A549 (cell line): ENCODE data around the gene ARHGAP28. TPM values are rescaled to one million over a fixed set of nuclear protein-coding genes. Genes with fewer than 3 reads are reported as not detected.

Experiments
- ATAC-seq, 2 experiments: fragments of 200-7000 bp in 1 of 2; fragments of >200 bp in 1 of 2; cut with Nextera tagmentation in 1 of 2; cut with Tn5 transposase in 1 of 2; 3 replicates each; pipeline versions ENCODE4 v1.8.0 to v1.9.1; 2018 to 2020; ENCODE audit warnings: mild to moderate bottlenecking in 1 of 2, moderate library complexity in 1 of 2
- CTCF ChIA-PET: fragments of 300-600 bp; sonication (Branson Sonifier 250); formaldehyde crosslinking; extraction: SDS; loops from one replicate; lab custom pipeline; 2021; ENCODE audit warnings: antibody characterized with exemption, inconsistent platforms; lab: Yijun Ruan, JAX
- POLR2A ChIA-PET: fragments of 350-600 bp; formaldehyde crosslinking; extraction: SDS; loops from one replicate; lab custom pipeline; 2021; ENCODE audit warnings: antibody characterized with exemption, inconsistent platforms; lab: Yijun Ruan, JAX
- DNase-seq, 2 experiments: peaks; one replicate each; pipeline versions ENCODE4 v3.0.0 to v3.0.0-alpha.2; 2011 to 2016; ENCODE audit warnings: low read depth in 1 of 2, low spot score in 1 of 2
- FAIRE-seq: peaks from 2 replicates; lab custom pipeline; 2011; peaks lifted over from hg19 to GRCh38; lab: Jason Lieb, UNC
- H3K27ac ChIP-seq, 2 experiments: fragments of >200 bp; sonication (Bioruptor Twin); formaldehyde crosslinking; 3 replicates each; pipeline ENCODE4 v1.5.1; 2016 to 2017
- H3K4me1 ChIP-seq: fragments of >200 bp; sonication (Bioruptor Twin); formaldehyde crosslinking; 3 replicates; pipeline ENCODE4 v1.6.1; 2016
- H3K4me2 ChIP-seq: fragments of >200 bp; sonication (Bioruptor Twin); formaldehyde crosslinking; 3 replicates; pipeline ENCODE4 v1.6.1; 2016
- H3K4me3 ChIP-seq: fragments of >200 bp; sonication (Bioruptor Twin); formaldehyde crosslinking; 3 replicates; pipeline ENCODE4 v1.5.1; 2016
- H3K9me3 ChIP-seq: fragments of >200 bp; sonication (Bioruptor Twin); formaldehyde crosslinking; 3 replicates; pipeline ENCODE4 v1.6.1; 2016
- ATOH8 ChIP-seq: fragments of 250-450 bp; sonication (Bioruptor Pico); IDR thresholded peaks from 2 replicates; pipeline ENCODE4 v1.5.0; 2020; ENCODE audit warnings: low read depth, mild to moderate bottlenecking, moderate library complexity
- BHLHE40 ChIP-seq: IDR thresholded peaks from 2 replicates; pipeline ENCODE4 v1.6.1; 2012; ENCODE audit warnings: low read depth, low read length, inconsistent platforms
- CEBPB ChIP-seq, 2 experiments: fragments of >200 bp in 1 of 2; sonication (Bioruptor Twin) in 1 of 2; formaldehyde crosslinking in 1 of 2; IDR thresholded peaks; 2 replicates each; pipeline ENCODE4 v1.6.1; 2012 to 2016
- CHD4 ChIP-seq: fragments of 200-600 bp; sonication (generic); IDR thresholded peaks from 2 replicates; pipeline ENCODE4 v1.6.1; 2016; ENCODE audit warnings: antibody characterized with exemption, mild to moderate bottlenecking, borderline replicate concordance
- CTCF ChIP-seq: fragments of >200 bp; sonication (Bioruptor Twin); formaldehyde crosslinking; IDR thresholded peaks from 3 replicates; pipeline ENCODE4 v1.5.1; 2016
- EHMT2 ChIP-seq: fragments of 200-600 bp; sonication (generic); IDR thresholded peaks from 2 replicates; pipeline ENCODE4 v1.6.1; 2016; ENCODE audit warnings: antibody characterized with exemption, low read depth, mild to moderate bottlenecking, moderate library complexity
- EP300 ChIP-seq, 2 experiments: fragments of >200 bp; sonication (Bioruptor Twin); formaldehyde crosslinking; IDR thresholded peaks; 2 replicates in 1 of 2; 3 replicates in 1 of 2; pipeline ENCODE4 v1.6.1; 2016 to 2017
- ESRRA ChIP-seq: fragments of 150-350 bp; IDR thresholded peaks from 2 replicates; pipeline ENCODE4 v1.6.1; 2014; ENCODE audit warnings: mild to moderate bottlenecking, low read length, borderline replicate concordance
- FOSB ChIP-seq: fragments of 250-450 bp; sonication (Bioruptor Pico); IDR thresholded peaks from 2 replicates; pipeline ENCODE4 v1.5.0; 2020; ENCODE audit warnings: mild to moderate bottlenecking, moderate library complexity
- FOSL2 ChIP-seq, 2 experiments: fragments of 450-650 bp in 1 of 2; fragments of >200 bp in 1 of 2; sonication (Bioruptor Twin) in 1 of 2; formaldehyde crosslinking; IDR thresholded peaks; 2 replicates each; pipeline versions ENCODE4 v1.5.0 to v1.6.1; 2016 to 2020; ENCODE audit warnings: mild to moderate bottlenecking in 1 of 2, moderate library complexity in 1 of 2
- JUNB ChIP-seq: fragments of >200 bp; sonication (Bioruptor Twin); formaldehyde crosslinking; IDR thresholded peaks from 2 replicates; pipeline ENCODE4 v1.6.1; 2016
- KDM1A ChIP-seq: fragments of 200-600 bp; sonication (generic); IDR thresholded peaks from 2 replicates; pipeline ENCODE4 v1.6.1; 2016; ENCODE audit warnings: low read depth, mild to moderate bottlenecking
- KDM5A ChIP-seq: fragments of 200-600 bp; sonication (generic); IDR thresholded peaks from 2 replicates; pipeline ENCODE4 v1.6.1; 2016; ENCODE audit warnings: antibody characterized with exemption, mild to moderate bottlenecking
- MAFK ChIP-seq: fragments of 450-650 bp; IDR thresholded peaks from 2 replicates; pipeline ENCODE4 v1.6.1; 2014; ENCODE audit not compliant: partially characterized antibody
- MYC ChIP-seq: IDR thresholded peaks from 2 replicates; pipeline ENCODE4 v1.6.1; 2012; ENCODE audit warnings: mild to moderate bottlenecking, inconsistent platforms, low read length, improper control_type of control experiment, borderline replicate concordance
- NFE2L2 ChIP-seq: fragments of 150-350 bp; conservative IDR thresholded peaks from 2 replicates; pipeline ENCODE4 v1.6.1; 2014; ENCODE audit warnings: low read length
- NPAS2 ChIP-seq: fragments of 250-450 bp; sonication (Bioruptor Pico); IDR thresholded peaks from 2 replicates; pipeline ENCODE4 v1.8.0; 2022; ENCODE audit warnings: mild to moderate bottlenecking, moderate library complexity, borderline replicate concordance
- NR3C1 ChIP-seq: fragments of >200 bp; sonication (Bioruptor Twin); formaldehyde crosslinking; IDR thresholded peaks from 3 replicates; pipeline ENCODE4 v1.6.1; 2017
- PHF8 ChIP-seq: fragments of 200-600 bp; sonication (generic); IDR thresholded peaks from 2 replicates; pipeline ENCODE4 v1.6.1; 2016; ENCODE audit warnings: low read depth, mild to moderate bottlenecking, antibody characterized with exemption, moderate library complexity, borderline replicate concordance
- POLR2A ChIP-seq: IDR thresholded peaks from 2 replicates; pipeline ENCODE4 v1.6.1; 2012; ENCODE audit warnings: mild to moderate bottlenecking, low read length
- RARB ChIP-seq: fragments of 250-450 bp; sonication (Bioruptor Pico); IDR thresholded peaks from 2 replicates; pipeline ENCODE4 v1.8.0; 2021; ENCODE audit warnings: mild to moderate bottlenecking, moderate library complexity
- RFX5 ChIP-seq: fragments of 450-650 bp; IDR thresholded peaks from 2 replicates; pipeline ENCODE4 v1.7.1; 2014; ENCODE audit warnings: antibody characterized with exemption, mild to moderate bottlenecking, moderate library complexity
- RNF2 ChIP-seq: fragments of 200-600 bp; sonication (generic); IDR thresholded peaks from 2 replicates; pipeline ENCODE4 v1.6.1; 2016; ENCODE audit warnings: low read depth, mild to moderate bottlenecking, antibody characterized with exemption, moderate library complexity, borderline replicate concordance
- SMC3 ChIP-seq: fragments of >200 bp; sonication (Bioruptor Twin); formaldehyde crosslinking; IDR thresholded peaks from 3 replicates; pipeline ENCODE4 v1.6.1; 2018; ENCODE audit warnings: inconsistent platforms
- TFCP2L1 ChIP-seq: fragments of 250-450 bp; sonication (Bioruptor Pico); IDR thresholded peaks from 2 replicates; pipeline ENCODE4 v1.5.0; 2021; ENCODE audit warnings: mild to moderate bottlenecking
- TP53 ChIP-seq: fragments of 250-450 bp; sonication (Bioruptor Pico); IDR thresholded peaks from 2 replicates; pipeline ENCODE4 v1.5.0; 2021; ENCODE audit warnings: mild to moderate bottlenecking, moderate library complexity
- ZNF302 ChIP-seq: fragments of 250-450 bp; sonication (Bioruptor Pico); IDR thresholded peaks from 2 replicates; pipeline ENCODE4 v1.9.0; 2021; ENCODE audit warnings: inconsistent platforms, mild to moderate bottlenecking, moderate library complexity
- ZSCAN20 ChIP-seq: fragments of 250-450 bp; sonication (Bioruptor Pico); IDR thresholded peaks from 2 replicates; pipeline ENCODE4 v1.8.0; 2022; ENCODE audit warnings: mild to moderate bottlenecking, moderate library complexity
- WGBS: methylation state at CpG from one replicate; pipeline ENCODE4 v1.1.6; 2017; ENCODE audit errors: missing lambda C conversion rate; 5-methylcytosine and 5-hydroxymethylcytosine counted together
- polyA plus RNA-seq, 4 experiments: library from polyadenylated mRNA; depleted of rRNA in 3 of 4; stranded (reverse); fragments of >200 nt; fragmentation: RNase III in 1 of 4; extraction: RNeasy Plus Mini Kit Qiagen cat#74134 plus additional on column Dnase treatment in 1 of 4; gene quantifications; 2 replicates in 3 of 4; 3 replicates in 1 of 4; pipeline ENCODE4 v1.2.3, GENCODE V29; 2011 to 2017
- TF ChIP-seq, protein P1 (sequence below): fragments of 150-350 bp; IDR thresholded peaks from 2 replicates; pipeline ENCODE4 v1.6.1; 2014; ENCODE audit warnings: low read depth, mild to moderate bottlenecking, low read length
- TF ChIP-seq, protein P2 (sequence below): fragments of >200 bp; sonication (Bioruptor Twin); formaldehyde crosslinking; IDR thresholded peaks from 2 replicates; pipeline ENCODE4 v1.6.1; 2016
- TF ChIP-seq, protein P3 (sequence below): IDR thresholded peaks from 2 replicates; pipeline ENCODE4 v1.6.1; 2012; ENCODE audit warnings: low read depth, borderline replicate concordance

The ARHGAP28 gene
- polyA plus RNA-seq, 2 of the 4 experiments (the other 2 are of a cell fraction): 0.13 to 0.17 TPM

GRCh38 chr18:6956999-6957398 lies 227.5 kb downstream of the ARHGAP28 start:
- no peak overlapping the region for H3K27ac ChIP-seq
- FAIRE-seq: no peak
- ChIA-PET POLR2A (no interaction called here), CTCF (interaction anchor here (1.7 kb wide), 1 partner anchor 65 kb away, joined by 3 read pairs; no protein-coding TSS in a partner anchor)
- TF ChIP-seq RFX5 (no peak), SMC3 (no peak), KDM1A (no peak), FOSB (no peak), RARB (no peak), FOSL2 (IDR thresholded peaks at IDR 0.05) (no peak), FOSL2 (CRISPR knock-in tag; IDR thresholded peaks at IDR 0.05) (no peak), BHLHE40 (no peak), CTCF (no peak), MAFK (no peak), PHF8 (no peak)
- TF ChIP-seq, protein P1, sequence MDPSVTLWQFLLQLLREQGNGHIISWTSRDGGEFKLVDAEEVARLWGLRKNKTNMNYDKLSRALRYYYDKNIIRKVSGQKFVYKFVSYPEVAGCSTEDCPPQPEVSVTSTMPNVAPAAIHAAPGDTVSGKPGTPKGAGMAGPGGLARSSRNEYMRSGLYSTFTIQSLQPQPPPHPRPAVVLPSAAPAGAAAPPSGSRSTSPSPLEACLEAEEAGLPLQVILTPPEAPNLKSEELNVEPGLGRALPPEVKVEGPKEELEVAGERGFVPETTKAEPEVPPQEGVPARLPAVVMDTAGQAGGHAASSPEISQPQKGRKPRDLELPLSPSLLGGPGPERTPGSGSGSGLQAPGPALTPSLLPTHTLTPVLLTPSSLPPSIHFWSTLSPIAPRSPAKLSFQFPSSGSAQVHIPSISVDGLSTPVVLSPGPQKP: no peak
- no peak overlapping the region for H3K4me3 ChIP-seq
- no peaks in the 10 kb centered on the region for H3K4me1 ChIP-seq
- no peak for DNase-seq
- ATAC-seq: no peak
- WGBS: 32% methylated on average over 8 of the region's 12 CpGs
- H3K9me3 ChIP-seq: no peaks in the 10 kb centered on the region
- H3K4me2 ChIP-seq: no peak overlapping the region

DNA sequence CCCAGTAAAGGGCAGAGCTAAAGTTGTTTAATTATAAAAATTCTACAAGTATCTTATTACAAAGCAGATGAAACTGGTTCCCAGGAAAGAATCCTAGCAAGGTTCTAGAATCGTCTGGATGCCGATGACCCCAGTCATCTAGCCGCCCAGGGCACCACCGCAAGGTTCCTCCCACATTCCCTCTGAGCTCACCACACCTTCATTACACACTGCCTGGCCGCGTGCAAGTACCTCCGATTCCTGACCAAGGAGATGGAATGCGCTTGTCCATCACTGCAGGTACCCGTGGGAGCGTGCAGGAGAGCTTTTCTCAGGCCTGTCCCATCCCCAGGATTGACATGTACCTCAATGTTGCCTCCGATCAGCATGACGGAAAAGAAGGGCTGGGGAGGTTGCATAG lies 229.6 kb downstream of the ARHGAP28 start:
- Histone ChIP-seq H3K9me3 (no peaks in the 10 kb centered on the region), H3K27ac (no peak overlapping the region), H3K4me3 (no peak overlapping the region), H3K4me2 (no peak overlapping the region), H3K4me1 (no peaks in the 10 kb centered on the region)
- 35% methylated on average over 12 of the region's 12 CpGs for WGBS
- DNase-seq (no peak), ATAC-seq (no peak), FAIRE-seq (no peak)
- CTCF ChIA-PET: no interaction called here
- TF ChIP-seq NFE2L2 (no peak), ESRRA (no peak), TP53 (CRISPR knock-in tag) (no peak), CEBPB (IDR thresholded peaks at IDR 0.05) (no peak), FOSL2 (IDR thresholded peaks at IDR 0.05) (no peak), FOSL2 (CRISPR knock-in tag; IDR thresholded peaks at IDR 0.05) (no peak), ATOH8 (CRISPR knock-in tag) (no peak)
- POLR2A ChIA-PET: no interaction called here

DNA sequence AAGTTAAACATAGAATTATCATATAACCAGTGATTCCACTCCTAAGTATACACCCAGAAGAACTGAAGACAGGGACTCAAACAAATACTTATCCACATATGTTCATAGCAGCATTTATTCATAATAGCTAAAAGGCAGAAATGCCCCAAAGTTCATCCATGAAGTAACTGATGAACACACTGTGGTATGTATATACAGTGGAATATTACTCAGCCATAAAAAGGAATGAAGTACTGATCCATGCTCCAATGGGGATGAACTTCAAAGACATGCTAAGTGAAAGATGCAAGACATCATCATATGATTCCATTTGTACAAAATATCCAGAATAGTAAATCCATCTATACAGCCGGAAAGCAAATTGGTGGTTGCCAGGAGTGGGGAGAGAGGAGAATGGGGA lies 230.6 kb downstream of the ARHGAP28 start:
- Histone ChIP-seq H3K4me2 (no peak overlapping the region), H3K4me1 (no peaks in the 10 kb centered on the region), H3K9me3 (no peaks in the 10 kb centered on the region), H3K4me3 (no peak overlapping the region), H3K27ac (no peak overlapping the region)
- ChIA-PET CTCF (no interaction called here), POLR2A (no interaction called here)
- ATAC-seq: no peak
- no peak for FAIRE-seq
- WGBS: 84% methylated on average over 1 of the region's 1 CpG
- TF ChIP-seq TFCP2L1 (CRISPR knock-in tag) (no peak), EHMT2 (no peak), MAFK (no peak), PHF8 (no peak), POLR2A (no peak), FOSL2 (IDR thresholded peaks at IDR 0.05) (no peak), FOSL2 (CRISPR knock-in tag; IDR thresholded peaks at IDR 0.05) (no peak), ZNF302 (CRISPR knock-in tag) (no peak), MYC (no peak), ZSCAN20 (CRISPR knock-in tag) (no peak), RNF2 (no peak), NPAS2 (no peak), ATOH8 (CRISPR knock-in tag) (no peak), KDM5A (no peak), JUNB (no peak), CHD4 (no peak), EP300 (IDR thresholded peaks at IDR 0.05) (no peak), NR3C1 (no peak), RARB (no peak)
- TF ChIP-seq, protein P2, sequence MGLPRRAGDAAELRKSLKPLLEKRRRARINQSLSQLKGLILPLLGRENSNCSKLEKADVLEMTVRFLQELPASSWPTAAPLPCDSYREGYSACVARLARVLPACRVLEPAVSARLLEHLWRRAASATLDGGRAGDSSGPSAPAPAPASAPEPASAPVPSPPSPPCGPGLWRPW: no peak
- TF ChIP-seq, protein P3, sequence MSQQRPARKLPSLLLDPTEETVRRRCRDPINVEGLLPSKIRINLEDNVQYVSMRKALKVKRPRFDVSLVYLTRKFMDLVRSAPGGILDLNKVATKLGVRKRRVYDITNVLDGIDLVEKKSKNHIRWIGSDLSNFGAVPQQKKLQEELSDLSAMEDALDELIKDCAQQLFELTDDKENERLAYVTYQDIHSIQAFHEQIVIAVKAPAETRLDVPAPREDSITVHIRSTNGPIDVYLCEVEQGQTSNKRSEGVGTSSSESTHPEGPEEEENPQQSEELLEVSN: no peak
- no peak for DNase-seq
